ENCODE results near the gene EPB41L5. TPM values are rescaled to one million over a fixed set of nuclear protein-coding genes. Genes with fewer than 3 reads are reported as not detected.

Gene EPB41L5
- total and polyA plus RNA-seq, 4 donors, result 19.7 to 88.4 (median 30.3) TPM

DNA sequence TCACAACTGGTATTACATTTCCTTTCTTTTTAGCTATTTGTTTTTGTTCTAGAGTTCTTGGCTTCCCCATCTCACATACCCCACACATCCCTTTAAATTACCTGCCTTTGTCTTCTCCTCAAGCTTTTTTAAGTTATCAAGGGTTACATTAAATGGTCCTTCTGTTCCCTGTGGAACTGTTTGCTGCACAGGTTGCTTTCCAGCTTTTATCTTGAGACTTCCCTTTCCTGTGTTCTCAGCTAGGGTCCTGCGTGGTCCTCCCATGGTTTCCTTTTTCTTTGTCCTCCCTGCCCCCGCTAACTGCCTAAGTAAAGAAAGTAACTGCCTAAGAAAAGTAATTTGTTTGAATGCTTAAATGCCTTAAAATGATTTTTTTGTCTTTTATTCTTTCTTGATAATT is 66.8 kb downstream of the EPB41L5 start:
- Histone ChIP-seq H3K27me3 (ENCODE audit: control insufficient read depth in 4 of 4, insufficient read depth in 4 of 4, low read length in 3 of 4) (no peaks in the 10 kb centered on the region), H3K4me1 (ENCODE audit: control insufficient read depth in 4 of 4, insufficient read depth in 4 of 4, low read length in 3 of 4) (peaks cover 0 to 2% (median 0%) of the 10 kb centered on the region in 4 donors), H3K4me3 (ENCODE audit: low read depth in 1 of 3, low read length in 3 of 3) (no peak overlapping the region), H3K9me3 (ENCODE audit: control insufficient read depth in 4 of 4, low read length in 3 of 4) (no peaks in the 10 kb centered on the region), H3K27ac (ENCODE audit: low read depth in 1 of 2, low read length in 2 of 2) (no peak overlapping the region), H3K9ac (ENCODE audit: low read depth in 1 of 2, low read length in 2 of 2) (no peak overlapping the region), H3K36me3 (ENCODE audit: control insufficient read depth in 4 of 4, insufficient read depth in 3 of 4, low read depth in 1 of 4, low read length in 3 of 4) (peaks cover 1 to 30% (median 8%) of the 10 kb centered on the region in 4 donors)
- 89% methylated on average over 2 of the region's 2 CpGs for WGBS
- no peak for DNase-seq (ENCODE audit: low spot score)
- TF ChIP-seq, protein P1, sequence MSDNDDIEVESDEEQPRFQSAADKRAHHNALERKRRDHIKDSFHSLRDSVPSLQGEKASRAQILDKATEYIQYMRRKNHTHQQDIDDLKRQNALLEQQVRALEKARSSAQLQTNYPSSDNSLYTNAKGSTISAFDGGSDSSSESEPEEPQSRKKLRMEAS (IDR thresholded peaks at IDR 0.05), result no peak
- TF ChIP-seq GABPA (IDR thresholded peaks at IDR 0.05 in 1 of 2, conservative IDR thresholded peaks at IDR 0.05 in 1 of 2), result no peak
- TF ChIP-seq ATF3 (IDR thresholded peaks at IDR 0.05), result no peak
- no peak for TF ChIP-seq HNF4G (IDR thresholded peaks at IDR 0.05)
- no peak for TF ChIP-seq FOXA1 (IDR thresholded peaks at IDR 0.05)
- TF ChIP-seq NR2F2 (IDR thresholded peaks at IDR 0.05), result no peak
- no peak for TF ChIP-seq FOXA2 (IDR thresholded peaks at IDR 0.05)
- TF ChIP-seq REST (IDR thresholded peaks at IDR 0.05), result no peak
- TF ChIP-seq RXRA (IDR thresholded peaks at IDR 0.05), result no peak
- no peak for TF ChIP-seq JUND (IDR thresholded peaks at IDR 0.05)
- no peak for TF ChIP-seq TAF1 (conservative IDR thresholded peaks at IDR 0.05)
- no peak for TF ChIP-seq RAD21 (IDR thresholded peaks at IDR 0.05)
- no peak for TF ChIP-seq YY1 (IDR thresholded peaks at IDR 0.05)
- TF ChIP-seq, protein P2, sequence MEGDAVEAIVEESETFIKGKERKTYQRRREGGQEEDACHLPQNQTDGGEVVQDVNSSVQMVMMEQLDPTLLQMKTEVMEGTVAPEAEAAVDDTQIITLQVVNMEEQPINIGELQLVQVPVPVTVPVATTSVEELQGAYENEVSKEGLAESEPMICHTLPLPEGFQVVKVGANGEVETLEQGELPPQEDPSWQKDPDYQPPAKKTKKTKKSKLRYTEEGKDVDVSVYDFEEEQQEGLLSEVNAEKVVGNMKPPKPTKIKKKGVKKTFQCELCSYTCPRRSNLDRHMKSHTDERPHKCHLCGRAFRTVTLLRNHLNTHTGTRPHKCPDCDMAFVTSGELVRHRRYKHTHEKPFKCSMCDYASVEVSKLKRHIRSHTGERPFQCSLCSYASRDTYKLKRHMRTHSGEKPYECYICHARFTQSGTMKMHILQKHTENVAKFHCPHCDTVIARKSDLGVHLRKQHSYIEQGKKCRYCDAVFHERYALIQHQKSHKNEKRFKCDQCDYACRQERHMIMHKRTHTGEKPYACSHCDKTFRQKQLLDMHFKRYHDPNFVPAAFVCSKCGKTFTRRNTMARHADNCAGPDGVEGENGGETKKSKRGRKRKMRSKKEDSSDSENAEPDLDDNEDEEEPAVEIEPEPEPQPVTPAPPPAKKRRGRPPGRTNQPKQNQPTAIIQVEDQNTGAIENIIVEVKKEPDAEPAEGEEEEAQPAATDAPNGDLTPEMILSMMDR (IDR thresholded peaks at IDR 0.05; ENCODE audit: low read depth, low read length, missing input control), result no peak
- no peak for TF ChIP-seq HNF4A (conservative IDR thresholded peaks at IDR 0.05)
- TF ChIP-seq SP1 (IDR thresholded peaks at IDR 0.05), result no peak
- TF ChIP-seq EGR1 (IDR thresholded peaks at IDR 0.05; ENCODE audit: low read depth in 2 of 2), result no peak
- no peak for TF ChIP-seq ZBTB33 (IDR thresholded peaks at IDR 0.05)

Measured in liver (tissue), 9 donors.